Measurements from ENCODE around the gene ST7L. TPM values are rescaled to one million over a fixed set of nuclear protein-coding genes. Genes with fewer than 3 reads are reported as not detected.

The ST7L gene
- total RNA-seq, 6 donors from 2014 or later: 14.4 to 33.9 (median 16.1) TPM

- peak within 1 kb of the TSS; percentile 71 to 96 (median 85) for H3K4me3 ChIP-seq
- 0 to 1% methylated on average over 20 to 45 of the region's 50 CpGs for WGBS, 2 donors
- peak; percentile 94 to 97 for DNase-seq
- H3K4me1 ChIP-seq: peaks cover 36 to 50% (median 43%) of the 10 kb centered on the region in 4 donors
- TF ChIP-seq CTCF (IDR thresholded peaks at IDR 0.05): no peak
- TF ChIP-seq EP300 (IDR thresholded peaks at IDR 0.05): peak in 1 of 4 donors; percentile 38
- peak; percentile 95 for TF ChIP-seq POLR2AphosphoS5 (IDR thresholded peaks at IDR 0.05)
- TF ChIP-seq POLR2A (IDR thresholded peaks at IDR 0.05): peak in 3 of 4 donors; percentile 88 to 95 (median 89)
- H3K27ac ChIP-seq: peak within 1 kb of the TSS; percentile 97 to 100 (median 99)
- peaks cover 0 to 14% (median 5%) of the 10 kb centered on the region in 4 donors for H3K36me3 ChIP-seq
- peak; percentile 97 to 99 for ATAC-seq (ENCODE audit: low FRiP score in 2 of 2)
- no peaks in the 10 kb centered on the region for H3K27me3 ChIP-seq
- no peaks in the 10 kb centered on the region for H3K9me3 ChIP-seq
Measured at GRCh38 chr1:112619518-112620376, 806 bp upstream of the ST7L start, which contains the start of gene CAPZA1. CAPZA1 (plus strand) TSS chr1:112619832; CDS start chr1:112619845, 13 bp downstream.

GRCh38 chr1:112618114-112618720 is 724 bp downstream of the ST7L start:
- H3K4me3 ChIP-seq: peak overlapping the region; percentile 71 to 88 (median 82)
- DNase-seq (no peak), ATAC-seq (ENCODE audit: low FRiP score in 2 of 2) (no peak)
- peaks cover 0 to 29% (median 5%) of the 10 kb centered on the region in 4 donors for H3K36me3 ChIP-seq
- WGBS, 2 donors: 0 to 1% methylated on average over 12 of the region's 12 CpGs
- H3K27me3 ChIP-seq: no peaks in the 10 kb centered on the region
- H3K9me3 ChIP-seq: no peaks in the 10 kb centered on the region
- TF ChIP-seq POLR2A (IDR thresholded peaks at IDR 0.05): peak in 1 of 4 donors; percentile 48
- no peak for TF ChIP-seq CTCF (IDR thresholded peaks at IDR 0.05)
- TF ChIP-seq EP300 (IDR thresholded peaks at IDR 0.05): no peak
- no peak for TF ChIP-seq POLR2AphosphoS5 (IDR thresholded peaks at IDR 0.05)
- H3K27ac ChIP-seq: peak overlapping the region; percentile 97 to 100 (median 99)
- H3K4me1 ChIP-seq: peaks cover 29 to 42% (median 38%) of the 10 kb centered on the region in 4 donors

- H3K27me3 ChIP-seq: no peaks in the 10 kb centered on the region
- TF ChIP-seq EP300 (IDR thresholded peaks at IDR 0.05) (no peak), POLR2A (IDR thresholded peaks at IDR 0.05) (no peak), CTCF (IDR thresholded peaks at IDR 0.05) (peak in 3 of 6 experiments; percentile 22 to 37 (median 25)), POLR2AphosphoS5 (IDR thresholded peaks at IDR 0.05) (no peak)
- no peak for ATAC-seq (ENCODE audit: low FRiP score in 2 of 2)
- DNase-seq: no peak
- no peak overlapping the region for H3K4me3 ChIP-seq
- H3K4me1 ChIP-seq: peaks cover 10 to 13% (median 11%) of the 10 kb centered on the region in 4 donors
- H3K36me3 ChIP-seq: peaks cover 7 to 63% (median 22%) of the 10 kb centered on the region in 4 donors
- WGBS, 2 donors: 76 to 78% methylated on average over 6 of the region's 6 CpGs
- no peak overlapping the region for H3K27ac ChIP-seq
- no peaks in the 10 kb centered on the region for H3K9me3 ChIP-seq
Measured at GRCh38 chr1:112614460-112615065, 4.4 kb downstream of the ST7L start.

GRCh38 chr1:112605633-112606327 is 13.2 kb downstream of the ST7L start:
- no peak for TF ChIP-seq CTCF (IDR thresholded peaks at IDR 0.05)
- TF ChIP-seq EP300 (IDR thresholded peaks at IDR 0.05): no peak
- TF ChIP-seq POLR2AphosphoS5 (IDR thresholded peaks at IDR 0.05): no peak
- no peak for TF ChIP-seq POLR2A (IDR thresholded peaks at IDR 0.05)
- Histone ChIP-seq H3K9me3 (no peaks in the 10 kb centered on the region), H3K36me3 (peaks cover 7 to 82% (median 42%) of the 10 kb centered on the region in 4 donors), H3K4me3 (no peak overlapping the region), H3K4me1 (no peaks in the 10 kb centered on the region), H3K27me3 (no peaks in the 10 kb centered on the region), H3K27ac (no peak overlapping the region)
- ATAC-seq (ENCODE audit: low FRiP score in 2 of 2) (no peak), DNase-seq (no peak)
- WGBS, 2 donors: 89 to 90% methylated on average over 4 of the region's 4 CpGs

Data from upper lobe of left lung (tissue), 6 donors.